ENCODE data around the gene HEG1. TPM values are rescaled to one million over a fixed set of nuclear protein-coding genes. Genes with fewer than 3 reads are reported as not detected.

HEG1 gene
- total RNA-seq, 3 donors from 2014 or later (not counting 1 experiment from before 2014, with no cell fraction given) = 52.1 to 83.5 (median 68.1) TPM

- no peaks in the 10 kb centered on the region for H3K27me3 ChIP-seq (ENCODE audit: control insufficient read depth, insufficient read depth, low read length)
- no peaks in the 10 kb centered on the region for H3K4me1 ChIP-seq (ENCODE audit: control insufficient read depth, insufficient read depth, low read length)
- Mint-ChIP-seq H3K4me1 (no peaks in the 10 kb centered on the region), H3K4me3 (no peak overlapping the region), H3K36me3 (no peaks in the 10 kb centered on the region), H3K27me3 (ENCODE audit: low read depth in 2 of 2) (peaks cover 9 to 19% of the 10 kb centered on the region in 2 donors), H3K27ac (no peak overlapping the region), H3K9me3 (no peaks in the 10 kb centered on the region)
- no CpG with 5 or more reads among the region's 2 CpGs for WGBS (ENCODE audit: insufficient coverage)
- no peaks in the 10 kb centered on the region for H3K36me3 ChIP-seq (ENCODE audit: control insufficient read depth, insufficient read depth, low read length)
- TF ChIP-seq, protein P1, sequence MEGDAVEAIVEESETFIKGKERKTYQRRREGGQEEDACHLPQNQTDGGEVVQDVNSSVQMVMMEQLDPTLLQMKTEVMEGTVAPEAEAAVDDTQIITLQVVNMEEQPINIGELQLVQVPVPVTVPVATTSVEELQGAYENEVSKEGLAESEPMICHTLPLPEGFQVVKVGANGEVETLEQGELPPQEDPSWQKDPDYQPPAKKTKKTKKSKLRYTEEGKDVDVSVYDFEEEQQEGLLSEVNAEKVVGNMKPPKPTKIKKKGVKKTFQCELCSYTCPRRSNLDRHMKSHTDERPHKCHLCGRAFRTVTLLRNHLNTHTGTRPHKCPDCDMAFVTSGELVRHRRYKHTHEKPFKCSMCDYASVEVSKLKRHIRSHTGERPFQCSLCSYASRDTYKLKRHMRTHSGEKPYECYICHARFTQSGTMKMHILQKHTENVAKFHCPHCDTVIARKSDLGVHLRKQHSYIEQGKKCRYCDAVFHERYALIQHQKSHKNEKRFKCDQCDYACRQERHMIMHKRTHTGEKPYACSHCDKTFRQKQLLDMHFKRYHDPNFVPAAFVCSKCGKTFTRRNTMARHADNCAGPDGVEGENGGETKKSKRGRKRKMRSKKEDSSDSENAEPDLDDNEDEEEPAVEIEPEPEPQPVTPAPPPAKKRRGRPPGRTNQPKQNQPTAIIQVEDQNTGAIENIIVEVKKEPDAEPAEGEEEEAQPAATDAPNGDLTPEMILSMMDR (IDR thresholded peaks at IDR 0.05) = no peak
- intact Hi-C loops (cut with micrococcal nuclease) = loop anchor here (10.0 kb wide), 1 partner anchor 220 kb away; no protein-coding TSS in a partner anchor
- ATAC-seq = no peak
- H3K9me3 ChIP-seq (ENCODE audit: control insufficient read depth, insufficient read depth, low read length) = no peaks in the 10 kb centered on the region
- no peak overlapping the region for H3K4me3 ChIP-seq (ENCODE audit: low read length)
- H3K27ac ChIP-seq (ENCODE audit: low read length) = no peak overlapping the region
- DNase-seq = no peak
Observed at GRCh38 chr3:124924741-124925140, 131.1 kb downstream of the HEG1 start.

DNA sequence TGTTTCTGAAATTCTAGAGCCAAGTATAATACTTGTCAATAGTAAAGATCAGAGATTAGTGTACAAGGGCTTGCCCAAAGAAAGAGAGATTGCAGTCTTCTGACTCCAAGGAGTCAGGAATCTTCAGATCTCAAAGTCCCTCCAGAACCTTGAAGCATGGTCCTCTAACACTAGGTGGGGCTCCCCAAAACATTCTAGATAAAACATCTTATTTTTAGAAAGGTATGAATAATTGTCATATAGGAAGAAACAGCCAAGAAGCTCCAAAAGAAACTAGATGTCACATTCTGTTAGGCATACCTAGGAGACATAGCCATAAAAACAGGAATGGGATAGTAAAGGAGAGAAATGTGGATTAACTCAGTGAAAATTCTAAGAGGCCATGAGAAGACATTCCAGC lies 132.0 kb downstream of the HEG1 start:
- H3K27ac Mint-ChIP-seq = no peak overlapping the region
- intact Hi-C loops (cut with micrococcal nuclease) = loop anchor here (10.0 kb wide), 1 partner anchor 221 kb away; no protein-coding TSS in a partner anchor
- no peaks in the 10 kb centered on the region for H3K9me3 Mint-ChIP-seq
- Histone ChIP-seq H3K9me3 (ENCODE audit: control insufficient read depth, insufficient read depth, low read length) (no peaks in the 10 kb centered on the region), H3K4me3 (ENCODE audit: low read length) (no peak overlapping the region), H3K36me3 (ENCODE audit: control insufficient read depth, insufficient read depth, low read length) (no peaks in the 10 kb centered on the region), H3K27ac (ENCODE audit: low read length) (no peak overlapping the region), H3K4me1 (ENCODE audit: control insufficient read depth, insufficient read depth, low read length) (no peaks in the 10 kb centered on the region), H3K27me3 (ENCODE audit: control insufficient read depth, insufficient read depth, low read length) (no peaks in the 10 kb centered on the region)
- peaks cover 8 to 19% of the 10 kb centered on the region in 2 donors for H3K27me3 Mint-ChIP-seq (ENCODE audit: low read depth in 2 of 2)
- no peaks in the 10 kb centered on the region for H3K4me1 Mint-ChIP-seq
- DNase-seq = no peak
- ATAC-seq = no peak
- H3K4me3 Mint-ChIP-seq = no peak overlapping the region
- H3K36me3 Mint-ChIP-seq = no peaks in the 10 kb centered on the region
- TF ChIP-seq, protein P1 (IDR thresholded peaks at IDR 0.05) = no peak

DNA sequence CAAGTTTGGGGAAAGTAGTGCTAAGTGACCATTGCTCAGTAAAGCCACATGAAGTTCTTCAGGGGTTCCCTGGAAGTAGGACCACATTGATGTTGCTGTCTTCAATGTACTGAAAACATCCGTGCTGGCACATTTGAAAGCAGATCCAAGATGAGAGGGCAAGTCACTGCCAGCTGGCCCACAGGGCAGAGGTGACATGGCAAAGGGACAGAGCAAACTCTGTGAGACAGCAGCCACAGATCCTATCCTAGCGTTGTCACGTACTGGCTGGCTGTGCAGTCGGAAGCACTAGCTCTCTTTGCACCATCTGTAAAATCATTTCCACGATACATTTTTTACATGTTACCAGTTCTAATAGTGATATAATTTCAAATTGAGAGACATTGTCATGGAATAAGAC lies 135.1 kb downstream of the HEG1 start:
- Mint-ChIP-seq H3K27me3 (ENCODE audit: low read depth in 2 of 2) (peaks cover 6 to 24% of the 10 kb centered on the region in 2 donors), H3K27ac (no peak overlapping the region), H3K36me3 (no peaks in the 10 kb centered on the region), H3K4me1 (no peaks in the 10 kb centered on the region), H3K9me3 (no peaks in the 10 kb centered on the region), H3K4me3 (no peak overlapping the region)
- Histone ChIP-seq H3K27me3 (ENCODE audit: control insufficient read depth, insufficient read depth, low read length) (no peaks in the 10 kb centered on the region), H3K9me3 (ENCODE audit: control insufficient read depth, insufficient read depth, low read length) (no peaks in the 10 kb centered on the region), H3K36me3 (ENCODE audit: control insufficient read depth, insufficient read depth, low read length) (no peaks in the 10 kb centered on the region), H3K27ac (ENCODE audit: low read length) (no peak overlapping the region), H3K4me1 (ENCODE audit: control insufficient read depth, insufficient read depth, low read length) (no peaks in the 10 kb centered on the region), H3K4me3 (ENCODE audit: low read length) (no peak overlapping the region)
- TF ChIP-seq, protein P1 (IDR thresholded peaks at IDR 0.05) = no peak
- ATAC-seq (no peak), DNase-seq (no peak)
- WGBS (ENCODE audit: insufficient coverage) = 93% methylated on average over 4 of the region's 5 CpGs
- intact Hi-C loops (cut with micrococcal nuclease) = loop anchor here (10.0 kb wide), 1 partner anchor 224 kb away; no protein-coding TSS in a partner anchor

- Mint-ChIP-seq H3K36me3 (no peaks in the 10 kb centered on the region), H3K9me3 (no peaks in the 10 kb centered on the region), H3K4me3 (no peak overlapping the region), H3K27me3 (ENCODE audit: low read depth in 2 of 2) (peaks cover 6 to 24% of the 10 kb centered on the region in 2 donors), H3K27ac (no peak overlapping the region), H3K4me1 (no peaks in the 10 kb centered on the region)
- DNase-seq = no peak
- no peak overlapping the region for H3K27ac ChIP-seq (ENCODE audit: low read length)
- intact Hi-C loops (cut with micrococcal nuclease) = loop anchor here (10.0 kb wide), 1 partner anchor 225 kb away; no protein-coding TSS in a partner anchor
- no peaks in the 10 kb centered on the region for H3K36me3 ChIP-seq (ENCODE audit: control insufficient read depth, insufficient read depth, low read length)
- 94% methylated on average over 2 of the region's 2 CpGs for WGBS (ENCODE audit: insufficient coverage)
- TF ChIP-seq, protein P1 (IDR thresholded peaks at IDR 0.05) = no peak
- no peak overlapping the region for H3K4me3 ChIP-seq (ENCODE audit: low read length)
- no peak for ATAC-seq
- H3K27me3 ChIP-seq (ENCODE audit: control insufficient read depth, insufficient read depth, low read length) = no peaks in the 10 kb centered on the region
- no peaks in the 10 kb centered on the region for H3K9me3 ChIP-seq (ENCODE audit: control insufficient read depth, insufficient read depth, low read length)
- no peaks in the 10 kb centered on the region for H3K4me1 ChIP-seq (ENCODE audit: control insufficient read depth, insufficient read depth, low read length)
Observed at GRCh38 chr3:124919756-124920155, 136.0 kb downstream of the HEG1 start.

All from natural killer cell (primary cell).